GM19240 (cell line): ENCODE data around the gene IL21.
"Not testable (repeated sequence)": the region's sequence is repeated elsewhere in the genome, so short reads cannot be mapped to it uniquely, and the experiment has no call there.

ENCODE experiments used
- DNase-seq: peaks from one replicate; pipeline ENCODE4 v3.0.0; 2011; ENCODE audit warnings: low spot score; ENCODE audit not compliant: insufficient read length

The IL21 gene

GRCh38 chr4:122621016-122621507 lies at the start of gene IL21:
IL21 (minus strand) TSS chr4:122621066; CDS start chr4:122621011, 55 bp downstream.
- DNase-seq = no peak

- no peak for DNase-seq
Measured at GRCh38 chr4:122669911-122670738, 49.3 kb upstream of the IL21 start.

GRCh38 chr4:122668241-122668640 lies 47.4 kb upstream of the IL21 start:
- DNase-seq = no peak

- DNase-seq = no peak
Measured at GRCh38 chr4:122666527-122667245, 45.8 kb upstream of the IL21 start.

GRCh38 chr4:122665161-122665929 lies 44.5 kb upstream of the IL21 start:
- no peak for DNase-seq

DNA sequence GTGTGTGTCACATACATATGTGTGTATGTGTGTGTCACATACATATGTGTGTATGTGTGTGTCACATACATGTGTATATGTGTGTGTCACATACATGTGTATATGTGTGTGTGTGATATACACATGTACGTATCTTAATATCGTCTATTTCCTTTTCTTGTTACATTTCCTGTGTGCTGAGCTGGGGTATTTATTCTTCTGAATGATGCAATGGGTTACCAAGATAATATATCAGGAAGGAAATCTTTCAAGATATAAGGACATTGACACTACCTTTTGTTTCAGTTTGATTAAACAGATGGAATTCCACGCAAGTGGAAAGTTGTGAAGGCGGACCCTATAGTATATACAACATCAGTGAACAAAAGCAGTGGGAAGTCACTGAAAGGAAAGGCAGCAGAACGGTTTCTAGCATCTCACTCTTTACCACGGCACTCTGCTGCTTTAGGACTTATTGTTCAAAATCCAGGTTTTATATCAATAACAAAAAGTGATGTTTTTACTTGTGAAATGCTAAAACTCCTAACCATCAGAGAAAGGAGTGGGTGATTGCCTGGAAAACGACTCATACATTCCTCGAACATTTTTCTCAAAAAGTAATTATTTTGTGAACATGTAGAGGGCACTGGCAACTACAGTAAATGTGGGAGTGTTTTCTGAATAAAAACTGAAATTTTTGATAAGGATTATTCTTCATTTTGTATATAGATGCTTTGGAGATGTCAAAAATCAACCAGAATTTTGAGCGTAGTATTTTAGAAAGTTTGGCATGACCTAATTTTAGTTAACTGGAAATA lies 43.1 kb upstream of the IL21 start:
- no peak for DNase-seq

- DNase-seq = no peak
Measured at GRCh38 chr4:122663291-122663690, 42.4 kb upstream of the IL21 start.

DNA sequence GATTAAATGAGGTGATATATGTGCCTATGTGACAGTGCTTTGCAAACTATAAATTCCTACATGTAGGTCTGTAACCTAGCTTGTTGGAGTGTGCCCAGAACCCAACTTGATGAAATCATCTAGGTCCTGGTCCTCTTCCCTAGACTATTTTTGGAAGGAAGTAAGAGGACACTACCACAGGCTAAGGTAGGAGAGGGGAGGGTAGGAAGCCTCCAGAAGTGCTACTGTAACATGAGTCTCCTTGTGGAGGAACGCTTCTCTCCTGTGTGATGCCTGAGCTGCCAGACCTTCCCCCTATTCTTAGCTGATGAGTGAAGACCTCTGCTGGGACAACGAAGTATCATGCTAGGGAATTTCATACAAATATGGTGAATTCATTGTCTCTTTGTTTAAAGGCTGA lies 41.8 kb upstream of the IL21 start:
- no peak for DNase-seq

DNA sequence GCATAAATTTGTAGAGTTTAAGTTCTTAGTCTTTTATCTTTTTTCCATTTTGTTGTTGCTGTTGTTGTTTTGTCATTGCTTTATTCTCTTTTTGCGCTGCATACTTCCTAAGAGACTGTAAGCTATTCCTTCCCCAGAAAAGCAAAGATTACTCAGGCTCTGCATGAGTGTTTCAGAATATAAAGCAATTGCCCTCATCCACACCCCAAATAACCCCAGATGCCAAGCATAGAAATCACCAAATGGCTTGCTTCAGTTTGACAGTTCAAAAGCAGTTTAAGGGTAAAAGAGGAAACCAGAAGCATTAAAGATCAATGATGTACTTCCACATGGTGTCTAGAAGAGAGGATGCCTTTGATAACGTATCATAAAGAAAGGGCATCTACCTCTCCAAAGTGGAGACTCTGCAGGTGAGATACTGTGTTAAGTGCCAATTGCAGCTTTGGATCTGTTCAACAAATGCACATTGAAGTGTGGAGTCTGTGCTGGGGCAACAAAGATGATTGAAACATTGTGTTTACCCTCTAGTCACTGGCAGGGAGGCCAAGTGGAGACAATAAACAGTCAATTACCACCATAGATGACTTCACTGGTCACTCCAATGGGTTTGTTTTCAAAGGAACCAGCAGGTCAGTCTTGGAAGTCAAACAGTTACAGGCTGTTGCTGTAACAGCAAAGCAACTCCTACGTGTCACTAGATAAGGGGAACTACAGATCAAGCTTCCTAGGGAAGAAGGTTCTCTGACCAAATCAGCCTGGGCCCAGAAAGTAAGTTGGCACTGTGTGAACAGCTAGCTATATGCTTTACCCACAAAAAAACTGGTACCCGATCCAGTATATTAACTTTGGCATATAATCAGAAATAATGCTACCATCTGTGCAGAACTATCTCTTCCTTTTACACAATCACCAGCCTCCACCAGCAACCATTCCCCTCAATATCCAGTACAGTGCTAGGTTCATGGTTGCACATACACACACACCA lies 40.6 kb upstream of the IL21 start:
- DNase-seq = no peak

DNA sequence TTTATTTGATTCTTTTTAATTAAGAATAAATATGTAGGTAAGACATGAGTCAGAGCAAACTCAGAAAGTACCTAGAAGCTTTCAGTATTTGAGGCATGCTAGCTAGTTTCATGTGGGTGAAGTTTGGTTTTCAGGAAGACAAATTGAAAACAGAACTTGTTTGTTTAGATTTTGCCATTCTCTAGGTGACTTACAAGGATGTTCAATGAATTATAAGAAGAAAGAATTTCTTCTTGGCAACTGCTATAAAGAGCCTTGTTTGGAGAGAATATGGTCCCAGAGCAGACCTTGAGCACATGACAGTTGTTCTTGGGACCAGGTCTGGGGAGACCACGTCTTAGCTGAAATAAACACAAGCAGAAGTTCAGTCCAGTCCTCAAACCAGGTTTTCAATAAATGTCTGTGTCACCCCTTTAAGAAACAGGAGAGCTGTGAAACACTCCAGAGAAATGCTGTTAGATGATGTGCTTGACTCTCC lies 38.0 kb upstream of the IL21 start:
- DNase-seq = peak; percentile 3

DNA sequence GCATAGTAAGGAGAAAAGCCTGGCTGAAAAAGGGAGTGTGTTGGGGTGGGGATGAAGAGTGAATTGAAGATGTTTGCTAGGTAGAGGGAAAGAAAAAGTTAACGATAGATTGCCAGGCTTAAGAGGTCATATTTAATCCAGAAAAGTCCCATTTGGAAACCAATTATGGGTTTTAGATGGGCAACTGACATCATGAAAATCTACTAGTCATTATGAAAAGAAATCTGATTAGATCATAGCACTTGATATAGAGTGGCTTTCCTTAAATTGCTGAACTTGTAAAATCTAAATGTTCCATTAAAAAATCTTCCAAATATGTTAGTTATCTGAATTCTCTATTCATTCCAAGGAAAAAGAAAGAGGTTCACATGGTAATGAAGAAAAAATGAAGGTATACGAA lies 37.5 kb upstream of the IL21 start:
- no peak for DNase-seq

DNA sequence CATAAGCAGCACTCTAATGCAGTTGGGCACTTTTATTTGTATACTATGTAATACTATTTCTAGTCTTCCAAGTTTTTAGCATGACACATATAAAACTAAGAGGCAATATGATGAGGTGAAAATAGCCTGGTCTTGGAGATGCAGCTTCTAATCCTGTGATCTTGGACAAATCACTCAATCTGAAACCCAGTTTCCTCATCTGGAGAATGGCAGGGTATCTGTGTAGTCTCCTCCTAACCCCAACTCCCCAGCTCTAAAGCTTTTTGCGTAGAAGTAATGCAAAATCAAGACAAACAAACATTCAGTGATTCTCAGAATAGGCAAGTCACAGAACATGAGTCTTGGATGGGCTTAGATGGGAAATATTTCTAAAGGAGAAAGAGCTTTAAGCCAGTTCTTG lies 36.7 kb upstream of the IL21 start:
- DNase-seq = no peak

- DNase-seq = not testable (repeated sequence)
Measured at GRCh38 chr4:122656583-122656982, 35.7 kb upstream of the IL21 start.

- DNase-seq = no peak
Measured at GRCh38 chr4:122652379-122652778, 31.5 kb upstream of the IL21 start.

GRCh38 chr4:122650148-122650547 lies 29.3 kb upstream of the IL21 start:
- DNase-seq = no peak

DNA sequence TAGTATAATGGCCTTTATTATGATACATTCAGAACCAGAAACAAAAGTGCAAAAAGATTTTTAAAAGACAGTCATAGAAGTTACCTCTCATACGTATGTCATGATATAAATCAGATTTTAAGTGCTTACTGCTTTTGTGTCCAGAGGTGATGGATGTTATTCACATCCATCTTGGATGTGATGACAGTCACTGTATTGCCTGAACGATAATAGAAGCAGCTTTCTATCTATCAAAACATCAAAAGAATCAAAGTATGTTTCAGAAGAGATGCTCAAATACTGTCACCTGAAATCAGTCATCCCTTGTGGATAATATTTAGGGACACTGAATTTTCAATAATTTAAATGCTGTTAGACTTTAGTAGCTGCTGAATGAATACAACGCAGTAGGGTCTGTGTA lies 26.8 kb upstream of the IL21 start:
- no peak for DNase-seq

GRCh38 chr4:122643257-122643656 lies 22.4 kb upstream of the IL21 start:
- no peak for DNase-seq

DNA sequence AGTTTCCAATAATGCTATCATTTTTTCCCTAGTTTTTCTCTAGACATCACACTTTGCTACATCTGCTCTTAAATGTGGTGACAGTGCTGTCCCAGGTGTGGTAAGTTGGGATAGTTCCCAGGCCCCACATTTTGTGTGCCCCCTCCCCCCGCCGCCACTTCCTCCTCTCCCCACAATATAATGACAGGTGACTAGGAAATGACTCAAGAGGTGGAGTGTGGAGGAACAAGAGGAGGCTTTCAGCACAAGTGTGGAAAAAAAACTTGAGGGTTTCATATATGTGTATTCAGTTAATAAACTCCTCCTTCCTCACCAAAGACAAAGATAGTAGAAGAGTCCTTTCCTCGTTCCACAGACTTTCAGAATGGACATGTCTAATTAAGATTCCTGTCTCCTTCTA lies 18.3 kb upstream of the IL21 start:
- DNase-seq = no peak

- DNase-seq = no peak
Measured at GRCh38 chr4:122636697-122637096, 15.8 kb upstream of the IL21 start.

DNA sequence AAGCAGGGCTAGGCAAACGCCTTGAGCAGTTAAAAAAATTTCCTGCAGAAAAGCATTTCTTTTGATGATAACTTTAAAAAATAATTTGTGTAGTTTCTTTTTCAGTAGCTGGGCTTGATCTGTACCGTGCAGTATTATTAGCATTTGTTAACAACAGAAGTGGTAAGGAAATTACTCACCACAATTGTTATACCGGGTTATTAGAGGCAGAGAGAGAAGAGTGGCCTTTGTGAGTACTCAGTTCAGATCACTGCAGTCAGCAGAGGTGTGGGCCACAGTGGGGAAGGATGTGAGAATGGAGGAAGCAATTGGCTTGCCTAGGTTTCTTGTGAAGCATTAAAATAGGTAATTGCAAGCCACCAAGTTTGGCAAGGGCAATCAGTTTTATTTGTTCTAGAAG lies 14.3 kb upstream of the IL21 start:
- peak; percentile 11 for DNase-seq
